HepG2 (cell line): ENCODE data around the gene DNLZ. TPM values are rescaled to one million over a fixed set of nuclear protein-coding genes. Genes with fewer than 3 reads are reported as not detected.

Source experiments
- ATAC-seq: fragments of 200-7000 bp; cut with Tn5 transposase; 3 replicates; pipeline ENCODE4 v1.9.1; 2020; ENCODE audit warnings: mild to moderate bottlenecking, moderate library complexity
- BruUV-seq: library from RNA; stranded (reverse); fragments of 400-500 nt; replicated peaks from 2 replicates; lab custom pipeline; 2021; lab: Mats Ljungman, UMichigan
- CTCF ChIA-PET: fragments of 300-600 bp; formaldehyde crosslinking; extraction: SDS; loops from one replicate; lab custom pipeline; 2021; ENCODE audit warnings: low total read pairs, inconsistent platforms, low intra/inter-chr PET ratio; lab: Yijun Ruan, JAX
- POLR2A ChIA-PET: fragments of 350-600 bp; sonication (Branson Sonifier 250); formaldehyde crosslinking; loops from one replicate; lab custom pipeline; 2020; ENCODE audit warnings: antibody characterized with exemption, inconsistent platforms; lab: Yijun Ruan, JAX
- DNase-seq: peaks from one replicate; pipeline ENCODE4 v3.0.0-alpha.2; 2015; ENCODE audit warnings: low spot score
- FAIRE-seq: peaks from 3 replicates; lab custom pipeline; 2011; peaks lifted over from hg19 to GRCh38; lab: Jason Lieb, UNC
- H2AFZ ChIP-seq: one replicate; pipeline ENCODE4 v1.6.1; 2011; ENCODE audit warnings: low read length, inconsistent platforms
- H3K27ac ChIP-seq: fragments of 300-600 bp; 3 replicates; pipeline ENCODE4 v1.8.0; 2011; ENCODE audit warnings: mixed run types, mild to moderate bottlenecking, mixed read lengths, low read length, inconsistent platforms; ENCODE audit not compliant: insufficient read depth; ENCODE audit errors: extremely low read length
- H3K27me3 ChIP-seq, 2 experiments: fragments of 200-600 bp in 1 of 2; 2 replicates in 1 of 2; 3 replicates in 1 of 2; pipeline versions ENCODE4 v1.6.0 to v1.8.0; 2011; ENCODE audit warnings: low read length in 2 of 2, mild to moderate bottlenecking in 2 of 2, moderate library complexity in 2 of 2, inconsistent platforms in 1 of 2; ENCODE audit not compliant: insufficient read depth in 2 of 2, control insufficient read depth in 1 of 2
- H3K36me3 ChIP-seq, 2 experiments: fragments of 200-600 bp in 1 of 2; replicated peaks in 1 of 2; 2 replicates in 1 of 2; 3 replicates in 1 of 2; pipeline versions ENCODE4 v1.5.1 to v1.8.0; 2011; ENCODE audit warnings: low read length in 2 of 2, inconsistent platforms in 1 of 2; ENCODE audit not compliant: insufficient read depth in 2 of 2, control insufficient read depth in 1 of 2
- H3K4me1 ChIP-seq: 2 replicates; pipeline ENCODE4 v1.5.1; 2012; ENCODE audit warnings: low read length, inconsistent platforms; ENCODE audit not compliant: insufficient read depth
- H3K4me2 ChIP-seq: 2 replicates; pipeline ENCODE4 v1.6.0; 2011; ENCODE audit warnings: low read depth, low read length, inconsistent platforms
- H3K4me3 ChIP-seq, 3 experiments: fragments of 200-600 bp in 1 of 3; sonication (generic), shearing (Covaris generic) in 1 of 3; replicated peaks in 1 of 3; 2 replicates each; pipeline ENCODE4 v1.5.1; 2011 to 2016; ENCODE audit warnings: low read length in 3 of 3, inconsistent platforms in 2 of 3, low read depth in 2 of 3, mild to moderate bottlenecking in 2 of 3, control low read depth in 1 of 3, mixed read lengths in 1 of 3; ENCODE audit not compliant: insufficient read depth in 1 of 3
- H3K79me2 ChIP-seq: one replicate; pipeline ENCODE4 v1.6.1; 2011; ENCODE audit warnings: low read length, inconsistent platforms; ENCODE audit not compliant: insufficient read depth
- H3K9ac ChIP-seq: 2 replicates; pipeline ENCODE4 v1.6.0; 2011; ENCODE audit warnings: mild to moderate bottlenecking, low read depth, low read length, inconsistent platforms; ENCODE audit not compliant: insufficient read depth
- H3K9me3 ChIP-seq: 2 replicates; pipeline ENCODE4 v1.5.1; 2012; ENCODE audit warnings: mild to moderate bottlenecking, low read length
- H4K20me1 ChIP-seq: 2 replicates; pipeline ENCODE4 v1.6.0; 2011; ENCODE audit warnings: inconsistent platforms, mild to moderate bottlenecking, low read length, moderate library complexity; ENCODE audit not compliant: insufficient read depth
- ARNTL ChIP-seq: sonication (generic); formaldehyde crosslinking; IDR thresholded peaks from 2 replicates; pipeline ENCODE4 v1.4.0; 2020; ENCODE audit warnings: mild to moderate bottlenecking, missing genetic modification reagents
- GPBP1L1 ChIP-seq: sonication (generic); formaldehyde crosslinking; IDR thresholded peaks from 2 replicates; pipeline ENCODE4 v1.5.0; 2020; ENCODE audit warnings: mild to moderate bottlenecking, missing genetic modification reagents
- HOMEZ ChIP-seq: IDR thresholded peaks from 2 replicates; pipeline ENCODE4 v1.6.1; 2016; ENCODE audit warnings: low read depth
- HOXA9 ChIP-seq: sonication (generic); formaldehyde crosslinking; IDR thresholded peaks from 2 replicates; pipeline ENCODE4 v1.8.1; 2022; ENCODE audit warnings: missing genetic modification reagents, mild to moderate bottlenecking, moderate library complexity, borderline replicate concordance
- MYC ChIP-seq: sonication (generic); formaldehyde crosslinking; IDR thresholded peaks from 2 replicates; pipeline ENCODE4 v1.9.0; 2021; ENCODE audit warnings: missing genetic modification reagents, borderline replicate concordance
- NCOA2 ChIP-seq: sonication (generic); formaldehyde crosslinking; IDR thresholded peaks from 2 replicates; pipeline ENCODE4 v1.8.0; 2022; ENCODE audit warnings: inconsistent platforms
- STAT5B ChIP-seq: sonication (generic); formaldehyde crosslinking; IDR thresholded peaks from 2 replicates; pipeline ENCODE4 v1.4.0; 2020; ENCODE audit warnings: missing genetic modification reagents
- ZNF180 ChIP-seq: sonication (generic); formaldehyde crosslinking; IDR thresholded peaks from 2 replicates; pipeline ENCODE4 v1.4.0; 2020; ENCODE audit warnings: low read depth, missing genetic modification reagents, borderline replicate concordance
- ZNF224 ChIP-seq: sonication (generic); formaldehyde crosslinking; IDR thresholded peaks from 2 replicates; pipeline ENCODE4 v1.5.0; 2020; ENCODE audit warnings: mild to moderate bottlenecking, missing genetic modification reagents
- ZNF280B ChIP-seq: sonication (generic); formaldehyde crosslinking; IDR thresholded peaks from 2 replicates; pipeline ENCODE4 v1.5.0; 2020; ENCODE audit warnings: missing genetic modification reagents, mild to moderate bottlenecking, borderline replicate concordance
- ZNF317 ChIP-seq: sonication (generic); formaldehyde crosslinking; IDR thresholded peaks from 2 replicates; pipeline ENCODE4 v1.5.0; 2020; ENCODE audit warnings: mild to moderate bottlenecking, missing genetic modification reagents
- ZNF460 ChIP-seq: sonication (generic); formaldehyde crosslinking; IDR thresholded peaks from 2 replicates; pipeline ENCODE4 v1.5.1; 2020; ENCODE audit warnings: missing genetic modification reagents, mild to moderate bottlenecking, borderline replicate concordance
- ZNF503 ChIP-seq: sonication (generic); formaldehyde crosslinking; IDR thresholded peaks from 2 replicates; pipeline ENCODE4 v1.4.0; 2020; ENCODE audit warnings: missing genetic modification reagents
- ZUFSP ChIP-seq: sonication (generic); formaldehyde crosslinking; IDR thresholded peaks from 2 replicates; pipeline ENCODE4 v1.9.0; 2021; ENCODE audit warnings: missing genetic modification reagents, mild to moderate bottlenecking, borderline replicate concordance
- WGBS: methylation state at CpG from one replicate; pipeline ENCODE4 v1.1.6; 2017; ENCODE audit warnings: low lambda C conversion rate; 5-methylcytosine and 5-hydroxymethylcytosine counted together
- in situ Hi-C: cut with HindIII; loops from 2 replicates; pipeline ENCODE4 v1.10.0; 2017; ENCODE audit warnings: low pct_unique_long_range_greater_than_20kb; ENCODE audit not compliant: extremely low pct_ligation_motif_present
- intact Hi-C: fragments of 100-400 bp; cut with micrococcal nuclease; formaldehyde crosslinking; loops from one replicate; pipeline ENCODE4 v1.10.0; 2022; ENCODE audit not compliant: unreplicated experiment
- polyA plus RNA-seq, 8 experiments: library from polyadenylated mRNA; depleted of rRNA in 3 of 8; stranded (reverse) in 7 of 8; unstranded in 1 of 8; fragments of >200 nt; fragmentation: Illumina TruSeq in 4 of 8; extraction: Trizol in 4 of 8; gene quantifications; 2 replicates each; pipeline versions ENCODE4 v1.2.1 to v1.2.3, GENCODE V29; 2011 to 2016; ENCODE audit warnings: low read depth in 4 of 8, missing spikeins in 1 of 8, mixed read lengths in 1 of 8; ENCODE audit not compliant: insufficient read depth in 1 of 8
- total RNA-seq, 5 experiments: library from RNA; depleted of rRNA; stranded (reverse); fragments of >200 nt; fragmentation: Illumina TruSeq; extraction: Trizol; gene quantifications; 2 replicates each; pipeline ENCODE4 v1.2.3, GENCODE V29; 2016; ENCODE audit warnings: low read depth in 1 of 5

The DNLZ gene
- total and polyA plus RNA-seq, 2 of the 13 experiments (the other 11 are each of a cell fraction or from before 2014, with no cell fraction given), result 3.4 to 8.0 TPM

- Histone ChIP-seq H2AFZ (no peak overlapping the region), H3K9ac (no peak overlapping the region), H3K36me3 (peaks cover 0 to 2% of the 10 kb centered on the region in 2 experiments; a peak in 1 of 5 replicates), H3K9me3 (no peaks in the 10 kb centered on the region), H4K20me1 (no peaks in the 10 kb centered on the region), H3K4me2 (no peak overlapping the region)
- DNase-seq, result no peak
- TF ChIP-seq HOXA9 (CRISPR knock-in tag), result no peak
- TF ChIP-seq STAT5B, result no peak
- TF ChIP-seq ARNTL (CRISPR knock-in tag), result no peak
- TF ChIP-seq HOMEZ (CRISPR knock-in tag), result no peak
- no peak for TF ChIP-seq ZNF317 (CRISPR knock-in tag)
- TF ChIP-seq ZNF460 (CRISPR knock-in tag), result no peak
- TF ChIP-seq ZNF503, result no peak
- no peak for TF ChIP-seq GPBP1L1
- TF ChIP-seq NCOA2 (CRISPR knock-in tag), result no peak
- TF ChIP-seq MYC (CRISPR knock-in tag), result no peak
- TF ChIP-seq ZNF280B, result no peak
- no peak for TF ChIP-seq ZUFSP (CRISPR knock-in tag)
- TF ChIP-seq ZNF224, result no peak
- TF ChIP-seq ZNF180 (CRISPR knock-in tag), result no peak
- TF ChIP-seq, all 625 proteins: peak for 0
- Histone ChIP-seq H3K79me2 (no peaks in the 10 kb centered on the region), H3K27me3 (no peaks in the 10 kb centered on the region; a peak in 1 of 5 replicates), H3K27ac (no peak overlapping the region), H3K4me1 (peaks cover 27% of the 10 kb centered on the region), H3K4me3 (no peak overlapping the region)
- ChIA-PET POLR2A (no interaction called here), CTCF (no interaction called here)
- no TSS peak for BruUV-seq
- WGBS, result 100% methylated on average over 2 of the region's 19 CpGs
- FAIRE-seq, result no peak
- intact Hi-C loops (loop anchor here (5.0 kb wide), 1 partner anchor 33 kb away; no protein-coding TSS in a partner anchor), in situ Hi-C loops (no loop called here)
- ATAC-seq, result no peak
Measured at GRCh38 chr9:136370037-136370436, 6.5 kb upstream of the DNLZ start.
